B cell (primary cell): Measurements from ENCODE around the gene RIN3.

Experiments used
- CTCF ChIP-seq: fragments of 200-600 bp; IDR thresholded peaks from one replicate; pipeline ENCODE4 v1.8.0; 2022; ENCODE audit warnings: antibody characterized with exemption, mild to moderate bottlenecking
- EZH2 ChIP-seq: IDR thresholded peaks from 2 replicates; pipeline ENCODE4 v1.6.1; 2012; ENCODE audit warnings: borderline replicate concordance, low read depth, mild to moderate bottlenecking, moderate library complexity, low read length; ENCODE audit not compliant: insufficient read depth, poor library complexity, severe bottlenecking

DNA sequence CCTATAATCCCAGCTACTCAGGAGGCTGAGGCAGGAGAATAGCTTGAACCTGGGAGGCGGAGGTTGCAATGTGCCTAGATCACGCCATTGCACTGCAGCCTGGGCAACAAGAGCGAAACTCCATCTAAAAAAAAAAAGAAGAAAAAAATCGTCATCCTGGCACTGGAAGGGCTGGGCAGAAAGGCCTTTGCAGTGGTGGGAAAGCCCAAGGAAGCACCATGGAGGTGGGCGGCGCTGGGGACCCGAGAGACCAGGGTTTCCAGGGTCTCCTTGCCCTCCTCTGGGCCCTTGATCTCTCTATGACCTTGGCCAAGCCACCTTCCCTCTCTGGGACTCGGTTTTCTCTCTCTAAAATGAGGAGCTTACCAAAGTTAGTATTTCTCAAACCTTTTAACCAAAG is 169.5 kb downstream of the RIN3 start:
- TF ChIP-seq CTCF: no peak
- TF ChIP-seq EZH2: no peak
